Testis (tissue), 3 donors: ENCODE results near the gene LEAP2. TPM values are rescaled to one million over a fixed set of nuclear protein-coding genes. Genes with fewer than 3 reads are reported as not detected.

Source experiments
- DNase-seq: peaks from one replicate; pipeline ENCODE4 v3.0.0-alpha.2; 2019
- H3K27ac ChIP-seq, 2 donors: fragments of 200-600 bp; sonication (generic); one replicate each; pipeline ENCODE4 v1.5.1; 2019
- H3K27me3 ChIP-seq: fragments of 200-600 bp; sonication (generic); one replicate; pipeline ENCODE4 v1.5.1; 2019
- H3K36me3 ChIP-seq: fragments of 200-600 bp; sonication (generic); one replicate; pipeline ENCODE4 v1.5.1; 2017; ENCODE audit warnings: low read depth; ENCODE audit errors: missing control alignments
- H3K4me1 ChIP-seq: fragments of 200-600 bp; sonication (generic); one replicate; pipeline ENCODE4 v1.5.1; 2019
- H3K4me3 ChIP-seq, 2 donors: fragments of 200-600 bp; sonication (generic); one replicate each; pipeline ENCODE4 v1.5.1; 2017 to 2019
- H3K9me3 ChIP-seq: fragments of 200-600 bp; sonication (generic); one replicate; pipeline ENCODE4 v1.5.1; 2017
- POLR2A ChIP-seq: fragments of 450-650 bp; IDR thresholded peaks from one replicate; pipeline ENCODE4 v1.6.1; 2017; ENCODE audit warnings: antibody characterized with exemption, mild to moderate bottlenecking, moderate library complexity
- WGBS, 2 donors: methylation state at CpG; one replicate each; pipeline ENCODE4 v1.1.5; 2018; 5-methylcytosine and 5-hydroxymethylcytosine counted together
- intact Hi-C: fragments of 100-400 bp; cut with DNase I; formaldehyde crosslinking; loops from one replicate; pipeline ENCODE4 v1.15.1; 2023; ENCODE audit warnings: low total_unique reads
- polyA plus RNA-seq: library from polyadenylated mRNA; stranded (reverse); fragments of 350-450 nt; fragmentation: Illumina TruSeq; extraction: RNeasy Lipid Tissue Mini Kit (QIAGEN cat#74804); gene quantifications from one replicate; pipeline ENCODE4 v1.2.3, GENCODE V29; 2014; ENCODE audit warnings: low read depth, low replicate concordance; ENCODE audit not compliant: insufficient read depth
- total RNA-seq, 2 donors: library from RNA; depleted of rRNA; stranded (reverse); fragments of >200 nt; gene quantifications; one replicate each; pipeline ENCODE4 v1.2.3, GENCODE V29; 2016
- TF ChIP-seq, protein P1 (sequence below), 3 experiments: fragments of 450-650 bp in 2 of 3; fragments of 200-600 bp in 1 of 3; sonication (generic) in 1 of 3; IDR thresholded peaks; one replicate each; pipeline ENCODE4 v1.5.1; 2016 to 2019; ENCODE audit warnings: antibody characterized with exemption in 3 of 3, mild to moderate bottlenecking in 2 of 3, moderate library complexity in 1 of 3

LEAP2 gene
- total and polyA plus RNA-seq, 3 donors from 2014 or later = 1.8 to 4.1 (median 3.6) TPM

DNA sequence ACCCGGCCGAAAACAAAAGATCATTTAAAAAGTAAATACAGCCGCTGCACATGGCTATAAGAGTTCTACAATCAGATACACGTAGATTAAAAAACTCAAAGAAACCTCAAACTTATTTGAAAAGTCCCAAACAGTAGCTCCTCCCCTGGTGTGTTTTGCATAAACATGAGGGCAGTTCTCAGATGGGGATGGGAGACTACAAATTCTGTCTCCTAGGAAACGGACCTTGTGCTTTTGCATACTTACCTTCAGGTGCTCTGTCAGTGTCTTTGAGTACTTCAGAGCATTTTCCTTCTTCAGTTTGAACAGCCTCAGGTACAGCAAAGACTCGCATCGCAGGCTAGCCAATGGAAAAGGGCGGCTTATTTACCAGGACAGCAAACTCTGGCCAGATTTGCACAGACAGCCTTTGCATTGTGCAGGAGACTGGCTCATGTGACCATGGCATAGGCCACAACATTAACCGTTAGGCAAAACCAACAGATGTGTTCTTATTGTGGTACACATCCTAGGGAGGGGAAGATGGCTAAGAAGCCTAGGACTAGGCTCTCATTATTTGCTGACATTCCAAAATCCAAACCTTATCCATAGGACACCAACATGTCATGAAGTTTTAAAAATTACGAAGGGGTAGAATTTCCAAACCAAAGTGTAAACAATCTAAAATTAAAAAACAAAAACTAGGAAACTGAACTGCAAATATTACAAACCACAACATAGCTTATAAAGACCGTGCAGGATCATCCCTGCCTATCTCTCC is 12.8 kb downstream of the LEAP2 start:
- Histone ChIP-seq H3K27ac (no peak overlapping the region), H3K4me3 (no peak overlapping the region), H3K4me1 (no peaks in the 10 kb centered on the region), H3K9me3 (no peaks in the 10 kb centered on the region), H3K27me3 (no peaks in the 10 kb centered on the region), H3K36me3 (no peaks in the 10 kb centered on the region)
- intact Hi-C loops = no loop called here
- no peak for DNase-seq
- no peak for TF ChIP-seq POLR2A
- TF ChIP-seq, protein P1, sequence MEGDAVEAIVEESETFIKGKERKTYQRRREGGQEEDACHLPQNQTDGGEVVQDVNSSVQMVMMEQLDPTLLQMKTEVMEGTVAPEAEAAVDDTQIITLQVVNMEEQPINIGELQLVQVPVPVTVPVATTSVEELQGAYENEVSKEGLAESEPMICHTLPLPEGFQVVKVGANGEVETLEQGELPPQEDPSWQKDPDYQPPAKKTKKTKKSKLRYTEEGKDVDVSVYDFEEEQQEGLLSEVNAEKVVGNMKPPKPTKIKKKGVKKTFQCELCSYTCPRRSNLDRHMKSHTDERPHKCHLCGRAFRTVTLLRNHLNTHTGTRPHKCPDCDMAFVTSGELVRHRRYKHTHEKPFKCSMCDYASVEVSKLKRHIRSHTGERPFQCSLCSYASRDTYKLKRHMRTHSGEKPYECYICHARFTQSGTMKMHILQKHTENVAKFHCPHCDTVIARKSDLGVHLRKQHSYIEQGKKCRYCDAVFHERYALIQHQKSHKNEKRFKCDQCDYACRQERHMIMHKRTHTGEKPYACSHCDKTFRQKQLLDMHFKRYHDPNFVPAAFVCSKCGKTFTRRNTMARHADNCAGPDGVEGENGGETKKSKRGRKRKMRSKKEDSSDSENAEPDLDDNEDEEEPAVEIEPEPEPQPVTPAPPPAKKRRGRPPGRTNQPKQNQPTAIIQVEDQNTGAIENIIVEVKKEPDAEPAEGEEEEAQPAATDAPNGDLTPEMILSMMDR (IDR thresholded peaks at IDR 0.05) = no peak
- 89 to 91% methylated on average over 11 of the region's 11 CpGs for WGBS, 2 donors

DNA sequence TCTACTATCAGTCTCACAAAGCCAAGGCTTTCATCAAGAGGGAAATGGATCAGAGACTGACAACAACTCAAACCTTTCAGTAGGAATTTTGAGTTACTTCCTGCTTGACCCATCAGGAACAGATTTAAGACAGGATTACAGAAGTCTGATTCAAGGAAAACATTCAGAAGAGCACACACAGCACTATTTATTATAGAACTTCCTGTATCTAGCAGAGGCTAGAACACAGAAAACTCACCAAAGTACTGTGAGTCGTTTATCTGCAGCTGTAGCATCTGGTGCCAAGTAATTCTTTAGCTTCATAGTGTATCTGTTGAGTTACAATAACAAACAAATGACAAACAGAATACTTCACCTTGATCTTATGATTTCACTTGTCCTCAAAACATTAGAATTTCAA is 13.8 kb downstream of the LEAP2 start:
- 17 to 20% methylated on average over 1 of the region's 1 CpG for WGBS, 2 donors
- intact Hi-C loops = no loop called here
- no peak for DNase-seq
- Histone ChIP-seq H3K9me3 (no peaks in the 10 kb centered on the region), H3K27me3 (no peaks in the 10 kb centered on the region), H3K27ac (no peak overlapping the region), H3K36me3 (no peaks in the 10 kb centered on the region), H3K4me1 (no peaks in the 10 kb centered on the region), H3K4me3 (no peak overlapping the region)
- no peak for TF ChIP-seq POLR2A
- TF ChIP-seq, protein P1 (IDR thresholded peaks at IDR 0.05) = no peak

DNA sequence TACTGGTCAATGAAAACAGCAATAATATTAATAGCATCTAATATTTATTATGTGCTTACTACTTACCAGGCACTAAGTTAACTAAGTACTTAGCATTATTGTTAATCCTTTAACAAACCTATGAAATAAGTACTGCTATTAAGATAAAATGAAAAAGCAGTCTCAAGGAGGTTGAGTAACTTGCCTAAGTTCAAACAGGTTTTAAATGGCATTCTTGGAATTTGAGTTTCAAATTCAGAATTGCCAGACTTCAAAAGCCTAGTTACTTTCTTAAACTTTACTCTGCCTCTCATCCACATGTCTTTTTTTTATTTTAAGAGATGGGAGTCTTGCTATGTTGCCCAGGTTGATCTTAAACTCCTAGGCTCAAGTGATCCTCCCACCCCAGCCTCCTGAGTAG is 16.0 kb downstream of the LEAP2 start:
- TF ChIP-seq, protein P1 (IDR thresholded peaks at IDR 0.05) = no peak
- no peak for TF ChIP-seq POLR2A
- intact Hi-C loops = no loop called here
- DNase-seq = no peak
- H3K4me1 ChIP-seq = no peaks in the 10 kb centered on the region
- H3K36me3 ChIP-seq = no peaks in the 10 kb centered on the region
- H3K4me3 ChIP-seq = no peak overlapping the region
- H3K9me3 ChIP-seq = no peaks in the 10 kb centered on the region
- no peaks in the 10 kb centered on the region for H3K27me3 ChIP-seq
- no peak overlapping the region for H3K27ac ChIP-seq

DNA sequence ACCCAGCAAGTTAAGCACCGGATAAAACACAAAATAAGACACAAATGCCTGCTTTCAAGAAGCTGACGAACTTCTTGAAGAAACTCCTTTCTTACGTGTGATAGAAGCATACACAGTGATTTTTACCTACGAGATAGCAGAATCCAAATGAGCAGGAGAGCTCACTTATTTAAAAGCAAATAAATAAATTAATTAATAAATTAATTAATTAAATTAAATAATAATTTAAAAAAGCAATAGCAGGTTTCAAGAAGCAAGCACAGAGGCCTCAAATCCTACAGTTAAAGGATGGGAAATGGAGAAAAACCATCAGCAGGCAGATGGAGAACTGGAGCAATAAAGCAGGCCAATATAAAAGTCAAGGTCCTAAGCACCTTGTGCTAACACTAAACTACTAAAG is 17.3 kb downstream of the LEAP2 start:
- WGBS, 2 donors = 93 to 95% methylated on average over 4 of the region's 4 CpGs
- Histone ChIP-seq H3K4me1 (no peaks in the 10 kb centered on the region), H3K4me3 (no peak overlapping the region), H3K27me3 (no peaks in the 10 kb centered on the region), H3K36me3 (no peaks in the 10 kb centered on the region), H3K9me3 (no peaks in the 10 kb centered on the region), H3K27ac (no peak overlapping the region)
- TF ChIP-seq, protein P1 (IDR thresholded peaks at IDR 0.05) = no peak
- TF ChIP-seq POLR2A = no peak
- DNase-seq = no peak
- intact Hi-C loops = no loop called here

DNA sequence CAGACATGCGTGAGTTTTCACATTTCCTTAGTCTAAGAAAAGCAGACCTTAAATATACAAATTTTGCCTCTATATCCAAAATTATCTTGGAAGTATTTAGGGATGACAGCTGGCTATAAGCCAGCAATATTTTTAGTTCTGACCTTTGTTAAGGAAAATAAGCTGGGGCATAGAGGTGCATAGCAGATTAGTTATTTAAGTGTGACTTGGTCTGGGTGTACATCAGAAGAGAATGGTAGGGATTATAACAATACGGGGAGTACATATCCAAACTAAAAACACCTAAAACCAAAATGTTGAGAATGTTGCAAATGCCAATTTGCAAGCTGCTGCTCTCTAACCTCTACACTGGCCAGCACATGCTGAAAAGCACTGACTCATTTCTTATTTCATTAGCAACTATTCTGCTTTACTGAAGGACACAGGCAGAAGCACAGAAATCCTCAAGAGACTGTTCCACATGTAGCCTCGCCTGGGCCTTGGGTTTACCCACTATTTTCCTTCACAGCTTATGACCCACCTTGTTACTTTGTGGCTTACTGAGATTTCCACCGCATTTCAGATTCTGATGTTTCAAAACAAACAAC is 22.3 kb downstream of the LEAP2 start:
- Histone ChIP-seq H3K9me3 (no peaks in the 10 kb centered on the region), H3K4me3 (no peak overlapping the region), H3K27ac (no peak overlapping the region), H3K27me3 (no peaks in the 10 kb centered on the region), H3K36me3 (no peaks in the 10 kb centered on the region), H3K4me1 (no peaks in the 10 kb centered on the region)
- intact Hi-C loops = no loop called here
- DNase-seq = no peak
- TF ChIP-seq, protein P1 (IDR thresholded peaks at IDR 0.05) = no peak
- TF ChIP-seq POLR2A = no peak
- WGBS, 2 donors = 66 to 71% methylated on average over 4 of the region's 4 CpGs
